Fibroblast of lung (primary cell): ENCODE data around the gene PMM2.

Experiments
- EZH2 ChIP-seq: IDR thresholded peaks from 2 replicates; pipeline ENCODE4 v1.5.1; 2012; ENCODE audit warnings: low read length, control low read depth, mild to moderate bottlenecking; ENCODE audit errors: missing control alignments
- TF ChIP-seq, protein P1 (sequence below), 2 donors: IDR thresholded peaks in 1 of 2; conservative IDR thresholded peaks in 1 of 2; 1 replicate in 1 of 2; 2 replicates in 1 of 2; pipeline ENCODE4 v1.5.1; 2011 to 2012; ENCODE audit warnings: low read length in 2 of 2, control low read depth in 1 of 2, inconsistent platforms in 1 of 2, low read depth in 1 of 2, mild to moderate bottlenecking in 1 of 2

- TF ChIP-seq, protein P1, sequence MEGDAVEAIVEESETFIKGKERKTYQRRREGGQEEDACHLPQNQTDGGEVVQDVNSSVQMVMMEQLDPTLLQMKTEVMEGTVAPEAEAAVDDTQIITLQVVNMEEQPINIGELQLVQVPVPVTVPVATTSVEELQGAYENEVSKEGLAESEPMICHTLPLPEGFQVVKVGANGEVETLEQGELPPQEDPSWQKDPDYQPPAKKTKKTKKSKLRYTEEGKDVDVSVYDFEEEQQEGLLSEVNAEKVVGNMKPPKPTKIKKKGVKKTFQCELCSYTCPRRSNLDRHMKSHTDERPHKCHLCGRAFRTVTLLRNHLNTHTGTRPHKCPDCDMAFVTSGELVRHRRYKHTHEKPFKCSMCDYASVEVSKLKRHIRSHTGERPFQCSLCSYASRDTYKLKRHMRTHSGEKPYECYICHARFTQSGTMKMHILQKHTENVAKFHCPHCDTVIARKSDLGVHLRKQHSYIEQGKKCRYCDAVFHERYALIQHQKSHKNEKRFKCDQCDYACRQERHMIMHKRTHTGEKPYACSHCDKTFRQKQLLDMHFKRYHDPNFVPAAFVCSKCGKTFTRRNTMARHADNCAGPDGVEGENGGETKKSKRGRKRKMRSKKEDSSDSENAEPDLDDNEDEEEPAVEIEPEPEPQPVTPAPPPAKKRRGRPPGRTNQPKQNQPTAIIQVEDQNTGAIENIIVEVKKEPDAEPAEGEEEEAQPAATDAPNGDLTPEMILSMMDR (conservative IDR thresholded peaks at IDR 0.05 in 1 of 2, IDR thresholded peaks at IDR 0.05 in 1 of 2; ENCODE audit: low read depth in 1 of 2, low read length in 2 of 2), result no peak
- no peak for TF ChIP-seq EZH2
Measured at GRCh38 chr16:8859913-8860881, 62.6 kb downstream of the PMM2 start.
